Suprapubic skin (tissue), 4 donors: ENCODE data around the gene SLC30A7.

Experiments
- CTCF ChIP-seq, 2 donors: fragments of 200-600 bp in 1 of 2; fragments of 450-650 bp in 1 of 2; sonication (generic) in 1 of 2; IDR thresholded peaks; one replicate each; pipeline ENCODE4 v1.5.1; 2016 to 2019; ENCODE audit warnings: antibody characterized with exemption in 2 of 2, mild to moderate bottlenecking in 1 of 2, moderate library complexity in 1 of 2
- EP300 ChIP-seq: sonication (generic); formaldehyde crosslinking; IDR thresholded peaks from one replicate; pipeline ENCODE4 v1.6.1; 2017; ENCODE audit warnings: antibody characterized with exemption
- POLR2AphosphoS5 ChIP-seq, 3 donors: sonication (generic); formaldehyde crosslinking; IDR thresholded peaks; one replicate each; pipeline ENCODE4 v1.6.1; 2017; ENCODE audit warnings: antibody characterized with exemption in 3 of 3

- TF ChIP-seq CTCF (IDR thresholded peaks at IDR 0.05) (no peak), EP300 (no peak), POLR2AphosphoS5 (IDR thresholded peaks at IDR 0.05) (no peak)
These were observed 110.7 kb downstream of the SLC30A7 start for GRCh38 chr1:101006553-101006952.
